Mesenchymal stem cell (in vitro differentiated cells and primary cell): ENCODE measurements around the gene RTN3. TPM values are rescaled to one million over a fixed set of nuclear protein-coding genes. Genes with fewer than 3 reads are reported as not detected.
"Not testable (repeated sequence)": the region's sequence is repeated elsewhere in the genome, so short reads cannot be mapped to it uniquely, and the experiment has no call there.

Experiments
- DNase-seq: peaks from one replicate; pipeline ENCODE4 v3.0.0-alpha.2; 2013
- H2AFZ ChIP-seq: one replicate; pipeline ENCODE4 v1.6.1; 2013; ENCODE audit warnings: low read depth, mild to moderate bottlenecking, control low read depth, inconsistent platforms, low read length, moderate library complexity
- H2AK5ac ChIP-seq: 2 replicates; pipeline ENCODE4 v1.6.1; 2013; ENCODE audit warnings: low read length, moderate library complexity, mild to moderate bottlenecking, inconsistent platforms; ENCODE audit not compliant: severe bottlenecking
- H2BK120ac ChIP-seq: one replicate; pipeline ENCODE4 v1.6.1; 2013; ENCODE audit warnings: low read depth, mild to moderate bottlenecking, inconsistent platforms, low read length, moderate library complexity
- H2BK12ac ChIP-seq, 2 experiments: one replicate each; pipeline ENCODE4 v1.6.1; 2013; ENCODE audit warnings: inconsistent platforms in 2 of 2, low read length in 2 of 2, mild to moderate bottlenecking in 2 of 2, moderate library complexity in 2 of 2, control low read depth in 1 of 2
- H2BK15ac ChIP-seq: one replicate; pipeline ENCODE4 v1.6.1; 2013; ENCODE audit warnings: mild to moderate bottlenecking, low read depth, inconsistent platforms; ENCODE audit not compliant: poor library complexity, severe bottlenecking
- H2BK5ac ChIP-seq: 2 replicates; pipeline ENCODE4 v1.6.1; 2013; ENCODE audit warnings: low read depth, mild to moderate bottlenecking, low read length, control low read depth, inconsistent platforms; ENCODE audit not compliant: poor library complexity, severe bottlenecking
- H3K14ac ChIP-seq, 2 experiments: one replicate each; pipeline ENCODE4 v1.6.1; 2013; ENCODE audit warnings: inconsistent platforms in 2 of 2, low read length in 2 of 2, control low read depth in 1 of 2, mild to moderate bottlenecking in 1 of 2, moderate library complexity in 1 of 2
- H3K18ac ChIP-seq, 2 experiments: one replicate each; pipeline ENCODE4 v1.6.1; 2013; ENCODE audit warnings: inconsistent platforms in 2 of 2, low read length in 2 of 2, control low read depth in 1 of 2, low read depth in 1 of 2, mild to moderate bottlenecking in 1 of 2
- H3K23ac ChIP-seq, 2 experiments: one replicate each; pipeline ENCODE4 v1.6.1; 2013; ENCODE audit warnings: inconsistent platforms in 2 of 2, low read length in 2 of 2, mild to moderate bottlenecking in 2 of 2, moderate library complexity in 2 of 2, control low read depth in 1 of 2
- H3K27ac ChIP-seq: 2 replicates; pipeline ENCODE4 v1.5.1; 2013; ENCODE audit warnings: mild to moderate bottlenecking, moderate library complexity, low read length, control low read depth, inconsistent platforms; ENCODE audit not compliant: poor library complexity, severe bottlenecking
- H3K27me3 ChIP-seq, 2 experiments: 2 replicates each; pipeline versions ENCODE4 v1.6.1 to v1.7.0; 2013; ENCODE audit warnings: low read length in 2 of 2, mild to moderate bottlenecking in 2 of 2, moderate library complexity in 2 of 2, control low read depth in 1 of 2, inconsistent platforms in 1 of 2; ENCODE audit not compliant: control insufficient read depth in 1 of 2, insufficient read depth in 1 of 2
- H3K36me3 ChIP-seq, 2 experiments: 2 replicates each; pipeline versions ENCODE4 v1.6.1 to v1.7.0; 2013; ENCODE audit warnings: low read length in 2 of 2, control low read depth in 1 of 2, inconsistent platforms in 1 of 2, low read depth in 1 of 2, mild to moderate bottlenecking in 1 of 2; ENCODE audit not compliant: insufficient read depth in 2 of 2, control insufficient read depth in 1 of 2
- H3K4ac ChIP-seq, 2 experiments: one replicate each; pipeline ENCODE4 v1.6.1; 2013; ENCODE audit warnings: inconsistent platforms in 2 of 2, low read length in 2 of 2, mild to moderate bottlenecking in 2 of 2, moderate library complexity in 2 of 2, control low read depth in 1 of 2, low read depth in 1 of 2
- H3K4me1 ChIP-seq: 2 replicates; pipeline ENCODE4 v1.6.1; 2013; ENCODE audit warnings: low read depth, low read length, control low read depth; ENCODE audit not compliant: control insufficient read depth, insufficient read depth
- H3K4me2 ChIP-seq: 2 replicates; pipeline ENCODE4 v1.6.1; 2013; ENCODE audit warnings: low read length, mild to moderate bottlenecking, inconsistent platforms; ENCODE audit not compliant: poor library complexity, severe bottlenecking
- H3K4me3 ChIP-seq, 2 experiments: 2 replicates each; pipeline versions ENCODE4 v1.5.1 to v1.7.0; 2013; ENCODE audit warnings: low read length in 2 of 2, mild to moderate bottlenecking in 2 of 2, control low read depth in 1 of 2, low read depth in 1 of 2; ENCODE audit not compliant: insufficient read depth in 1 of 2
- H3K79me1 ChIP-seq: replicated peaks from 2 replicates; pipeline ENCODE4 v1.6.1; 2013; ENCODE audit warnings: mild to moderate bottlenecking, control low read depth, low read length, inconsistent platforms; ENCODE audit not compliant: poor library complexity, severe bottlenecking
- H3K9ac ChIP-seq: 2 replicates; pipeline ENCODE4 v1.7.0; 2013; ENCODE audit warnings: mild to moderate bottlenecking, low read length, moderate library complexity
- H3K9me3 ChIP-seq: 2 replicates; pipeline ENCODE4 v1.7.0; 2013; ENCODE audit warnings: mild to moderate bottlenecking, low read length; ENCODE audit not compliant: control insufficient read depth
- H4K8ac ChIP-seq: one replicate; pipeline ENCODE4 v1.6.1; 2013; ENCODE audit warnings: inconsistent platforms, mild to moderate bottlenecking, low read length, moderate library complexity
- H4K91ac ChIP-seq: one replicate; pipeline ENCODE4 v1.6.1; 2013; ENCODE audit warnings: mild to moderate bottlenecking, low read length, inconsistent platforms
- WGBS: methylation state at CpG from one replicate; pipeline ENCODE4 v1.1.7; 2013; ENCODE audit warnings: mixed read lengths; 5-methylcytosine and 5-hydroxymethylcytosine counted together
- polyA plus RNA-seq, 2 experiments: library from polyadenylated mRNA; stranded (reverse); fragments of 200-250 nt; gene quantifications; one replicate each; pipeline ENCODE4 v1.2.3, GENCODE V29; 2013

Gene RTN3, protein sequence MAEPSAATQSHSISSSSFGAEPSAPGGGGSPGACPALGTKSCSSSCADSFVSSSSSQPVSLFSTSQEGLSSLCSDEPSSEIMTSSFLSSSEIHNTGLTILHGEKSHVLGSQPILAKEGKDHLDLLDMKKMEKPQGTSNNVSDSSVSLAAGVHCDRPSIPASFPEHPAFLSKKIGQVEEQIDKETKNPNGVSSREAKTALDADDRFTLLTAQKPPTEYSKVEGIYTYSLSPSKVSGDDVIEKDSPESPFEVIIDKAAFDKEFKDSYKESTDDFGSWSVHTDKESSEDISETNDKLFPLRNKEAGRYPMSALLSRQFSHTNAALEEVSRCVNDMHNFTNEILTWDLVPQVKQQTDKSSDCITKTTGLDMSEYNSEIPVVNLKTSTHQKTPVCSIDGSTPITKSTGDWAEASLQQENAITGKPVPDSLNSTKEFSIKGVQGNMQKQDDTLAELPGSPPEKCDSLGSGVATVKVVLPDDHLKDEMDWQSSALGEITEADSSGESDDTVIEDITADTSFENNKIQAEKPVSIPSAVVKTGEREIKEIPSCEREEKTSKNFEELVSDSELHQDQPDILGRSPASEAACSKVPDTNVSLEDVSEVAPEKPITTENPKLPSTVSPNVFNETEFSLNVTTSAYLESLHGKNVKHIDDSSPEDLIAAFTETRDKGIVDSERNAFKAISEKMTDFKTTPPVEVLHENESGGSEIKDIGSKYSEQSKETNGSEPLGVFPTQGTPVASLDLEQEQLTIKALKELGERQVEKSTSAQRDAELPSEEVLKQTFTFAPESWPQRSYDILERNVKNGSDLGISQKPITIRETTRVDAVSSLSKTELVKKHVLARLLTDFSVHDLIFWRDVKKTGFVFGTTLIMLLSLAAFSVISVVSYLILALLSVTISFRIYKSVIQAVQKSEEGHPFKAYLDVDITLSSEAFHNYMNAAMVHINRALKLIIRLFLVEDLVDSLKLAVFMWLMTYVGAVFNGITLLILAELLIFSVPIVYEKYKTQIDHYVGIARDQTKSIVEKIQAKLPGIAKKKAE
- polyA plus RNA-seq (2013, experiment 1 of 2), result 116 TPM
- 117 TPM for polyA plus RNA-seq (2013, experiment 2 of 2)

DNA sequence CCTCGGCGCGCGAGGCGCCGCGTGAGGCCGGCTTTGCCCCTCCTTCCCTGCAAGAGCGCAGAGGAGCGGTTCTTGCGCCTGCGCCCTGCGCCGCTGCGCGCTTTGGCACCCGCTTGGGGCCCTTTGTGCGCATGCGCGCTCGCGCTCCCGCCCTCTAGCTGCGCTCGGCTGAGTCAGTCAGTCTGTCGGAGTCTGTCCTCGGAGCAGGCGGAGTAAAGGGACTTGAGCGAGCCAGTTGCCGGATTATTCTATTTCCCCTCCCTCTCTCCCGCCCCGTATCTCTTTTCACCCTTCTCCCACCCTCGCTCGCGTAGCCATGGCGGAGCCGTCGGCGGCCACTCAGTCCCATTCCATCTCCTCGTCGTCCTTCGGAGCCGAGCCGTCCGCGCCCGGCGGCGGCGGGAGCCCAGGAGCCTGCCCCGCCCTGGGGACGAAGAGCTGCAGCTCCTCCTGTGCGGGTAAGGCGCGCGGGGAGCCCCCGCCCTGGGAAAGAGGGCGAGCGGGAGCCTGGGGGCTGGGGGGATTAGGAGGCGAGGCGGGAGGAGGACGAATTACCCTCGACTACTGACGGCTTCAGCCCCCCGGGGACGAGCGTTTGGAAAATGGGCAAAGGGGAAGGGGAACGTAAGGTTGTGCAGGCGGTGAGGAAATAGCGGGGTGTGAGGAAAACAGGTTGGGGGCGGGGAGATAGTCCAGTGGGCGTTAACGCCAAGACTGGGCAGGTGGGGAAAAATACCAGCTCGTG lies at the start of gene RTN3:
Gene RTN3 (plus strand): TSS at position 180 of the 745 bp plus-strand sequence. CDS start 137 bp downstream, at position 317.
- peak within 1 kb of the TSS in 1 of 2 experiments; percentile 40 for H2BK12ac ChIP-seq
- no peaks in the 10 kb centered on the region for H3K79me1 ChIP-seq
- H3K23ac ChIP-seq, result peak within 1 kb of the TSS in 1 of 2 experiments; percentile 92
- H2BK15ac ChIP-seq, result peak within 1 kb of the TSS; percentile 81
- H4K8ac ChIP-seq, result no peak within 1 kb of the TSS
- no peaks in the 10 kb centered on the region for H3K36me3 ChIP-seq
- no peaks in the 10 kb centered on the region for H3K27me3 ChIP-seq
- H3K14ac ChIP-seq, result peak within 1 kb of the TSS in 1 of 2 experiments; percentile 51
- peak within 1 kb of the TSS; percentile 29 for H2BK120ac ChIP-seq
- H3K9me3 ChIP-seq, result no peaks in the 10 kb centered on the region
- H3K4me1 ChIP-seq, result peaks cover under 1% of the 10 kb centered on the region
- no peak within 1 kb of the TSS for H2AK5ac ChIP-seq
- no peak within 1 kb of the TSS for H2BK5ac ChIP-seq
- no peak within 1 kb of the TSS for H4K91ac ChIP-seq
- peak; percentile 98 for DNase-seq
- peak within 1 kb of the TSS; percentile 71 for H3K27ac ChIP-seq
- H3K4me3 ChIP-seq, result peak within 1 kb of the TSS; percentile 92 to 97
- peak within 1 kb of the TSS in 1 of 2 experiments; percentile 84 for H3K4ac ChIP-seq
- H3K9ac ChIP-seq, result peak within 1 kb of the TSS; percentile 89
- peak within 1 kb of the TSS; percentile 81 to 88 for H3K18ac ChIP-seq
- WGBS, result under 1% methylated on average over 71 of the region's 74 CpGs
- peak within 1 kb of the TSS; percentile 89 for H2AFZ ChIP-seq
- peak within 1 kb of the TSS; percentile 88 for H3K4me2 ChIP-seq

DNA sequence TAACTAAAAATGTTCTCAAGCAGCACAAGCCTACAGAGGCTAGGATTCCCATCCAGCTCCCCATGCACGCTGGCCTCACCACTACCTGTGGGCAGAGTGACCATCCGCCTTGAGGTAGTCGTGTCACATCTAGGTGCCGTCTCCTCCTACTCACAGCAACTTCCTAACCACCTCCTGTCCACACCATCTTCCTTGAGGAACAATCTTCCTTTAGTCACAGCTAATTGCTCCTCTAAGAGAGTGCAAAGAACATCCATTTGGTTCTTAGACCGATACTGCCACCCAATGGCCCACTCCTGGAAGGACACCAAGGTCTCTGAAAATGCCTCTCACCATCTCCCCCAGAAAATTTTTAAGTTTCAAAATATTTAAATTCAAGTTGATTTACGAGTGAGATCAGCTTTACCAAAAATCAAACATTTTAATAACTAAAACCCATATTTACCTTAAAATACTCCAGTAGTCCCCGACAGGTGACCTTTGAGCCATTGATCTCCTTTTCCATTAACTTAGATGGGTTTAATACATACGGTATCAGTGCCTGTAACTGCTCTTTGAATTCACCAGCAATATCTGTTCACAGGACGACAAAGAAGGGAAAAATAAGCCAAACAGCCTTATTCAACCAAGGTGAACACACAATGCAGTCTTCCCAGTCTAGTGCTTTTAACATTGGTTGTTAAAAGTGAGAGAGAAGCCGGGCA lies 45.4 kb upstream of the RTN3 start:
- Histone ChIP-seq H3K9me3 (no peaks in the 10 kb centered on the region), H3K4ac (no peak overlapping the region), H3K9ac (no peak overlapping the region), H3K36me3 (peaks cover 17 to 85% of the 10 kb centered on the region in 2 experiments), H2BK12ac (no peak overlapping the region), H3K14ac (peak overlapping the region in 1 of 2 experiments; percentile 75), H2AK5ac (peak overlapping the region; percentile 87), H3K4me2 (no peak overlapping the region), H3K27ac (peak overlapping the region; percentile 51), H3K4me3 (no peak overlapping the region), H4K8ac (peak overlapping the region; percentile 2), H2AFZ (no peak overlapping the region), H2BK5ac (no peak overlapping the region), H4K91ac (no peak overlapping the region), H2BK120ac (no peak overlapping the region), H3K23ac (peak overlapping the region in 1 of 2 experiments; percentile 59), H3K79me1 (peaks cover 9% of the 10 kb centered on the region), H2BK15ac (no peak overlapping the region), H3K4me1 (peaks cover 10% of the 10 kb centered on the region), H3K18ac (no peak overlapping the region), H3K27me3 (no peaks in the 10 kb centered on the region)
- DNase-seq, result peak; percentile 71
- WGBS, result 62% methylated on average over 10 of the region's 10 CpGs

DNA sequence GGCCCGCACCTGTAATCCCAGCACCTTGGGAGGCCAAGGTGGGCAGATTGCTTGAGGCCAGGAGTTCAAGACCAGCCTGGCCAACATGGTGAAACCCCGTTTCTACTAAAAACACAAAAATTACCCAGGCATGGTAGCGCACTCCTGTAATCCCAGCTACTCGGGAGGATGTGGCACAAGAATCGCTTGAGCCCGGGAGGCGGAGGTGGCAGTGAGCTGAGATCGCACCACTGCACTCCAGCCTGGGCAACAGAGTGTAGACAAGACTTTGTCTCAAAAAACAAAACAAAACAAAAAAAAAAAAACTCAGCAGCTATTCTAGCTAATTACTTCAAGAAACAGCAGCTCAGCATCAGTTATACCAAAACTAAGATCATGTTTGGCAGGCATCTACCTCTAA lies 42.9 kb upstream of the RTN3 start:
- not testable (repeated sequence) for H4K91ac ChIP-seq, DNase-seq, H4K8ac ChIP-seq, H2BK5ac ChIP-seq, H3K4me2 ChIP-seq, H2BK120ac ChIP-seq, H3K18ac ChIP-seq, H3K14ac ChIP-seq, H3K27ac ChIP-seq, H3K4ac ChIP-seq, H3K4me1 ChIP-seq, H3K23ac ChIP-seq, H2AFZ ChIP-seq, H3K27me3 ChIP-seq, H2BK12ac ChIP-seq, H2AK5ac ChIP-seq, H3K9me3 ChIP-seq, H2BK15ac ChIP-seq, H3K4me3 ChIP-seq
- WGBS, result 98% methylated on average over 8 of the region's 8 CpGs
- H3K9ac ChIP-seq, result peak overlapping the region; percentile 49
- H3K36me3 ChIP-seq, result peaks cover 20 to 85% of the 10 kb centered on the region in 2 experiments
- H3K79me1 ChIP-seq, result peaks cover 12% of the 10 kb centered on the region
